Mammary epithelial cell (primary cell): ENCODE data around the gene TMEM108.

Experiments used
- EZH2 ChIP-seq: IDR thresholded peaks from 2 replicates; pipeline ENCODE4 v1.6.1; 2012; ENCODE audit warnings: low read length, inconsistent platforms, borderline replicate concordance
- TF ChIP-seq, protein P1 (sequence below), 2 donors: IDR thresholded peaks in 1 of 2; conservative IDR thresholded peaks in 1 of 2; 2 replicates each; pipeline ENCODE4 v1.5.1; 2011 to 2012; ENCODE audit warnings: inconsistent platforms in 2 of 2, low read length in 2 of 2, mild to moderate bottlenecking in 2 of 2, control low read depth in 1 of 2, low read depth in 1 of 2; ENCODE audit not compliant: insufficient read depth in 1 of 2; ENCODE audit errors: extremely low read depth in 1 of 2

DNA sequence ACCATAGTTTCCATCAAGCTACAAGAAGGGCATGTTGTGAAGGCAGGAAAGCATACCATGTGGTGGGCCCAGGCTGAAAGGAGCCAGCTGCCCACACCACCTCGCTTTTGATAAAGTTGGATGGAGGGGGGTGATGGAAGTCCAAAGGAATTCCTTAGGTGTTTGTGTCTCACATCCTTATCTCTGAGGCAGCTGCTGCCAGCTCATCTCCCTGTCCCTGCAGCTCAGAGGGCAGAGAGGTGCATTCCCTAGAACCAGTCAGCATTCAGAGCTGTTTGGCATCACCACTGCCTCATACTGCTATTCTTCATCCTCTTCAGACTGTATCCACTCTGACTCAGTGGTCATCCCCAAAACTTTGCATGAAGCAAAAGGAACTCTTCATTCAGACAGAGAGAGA is 220.2 kb downstream of the TMEM108 start:
- TF ChIP-seq, protein P1, sequence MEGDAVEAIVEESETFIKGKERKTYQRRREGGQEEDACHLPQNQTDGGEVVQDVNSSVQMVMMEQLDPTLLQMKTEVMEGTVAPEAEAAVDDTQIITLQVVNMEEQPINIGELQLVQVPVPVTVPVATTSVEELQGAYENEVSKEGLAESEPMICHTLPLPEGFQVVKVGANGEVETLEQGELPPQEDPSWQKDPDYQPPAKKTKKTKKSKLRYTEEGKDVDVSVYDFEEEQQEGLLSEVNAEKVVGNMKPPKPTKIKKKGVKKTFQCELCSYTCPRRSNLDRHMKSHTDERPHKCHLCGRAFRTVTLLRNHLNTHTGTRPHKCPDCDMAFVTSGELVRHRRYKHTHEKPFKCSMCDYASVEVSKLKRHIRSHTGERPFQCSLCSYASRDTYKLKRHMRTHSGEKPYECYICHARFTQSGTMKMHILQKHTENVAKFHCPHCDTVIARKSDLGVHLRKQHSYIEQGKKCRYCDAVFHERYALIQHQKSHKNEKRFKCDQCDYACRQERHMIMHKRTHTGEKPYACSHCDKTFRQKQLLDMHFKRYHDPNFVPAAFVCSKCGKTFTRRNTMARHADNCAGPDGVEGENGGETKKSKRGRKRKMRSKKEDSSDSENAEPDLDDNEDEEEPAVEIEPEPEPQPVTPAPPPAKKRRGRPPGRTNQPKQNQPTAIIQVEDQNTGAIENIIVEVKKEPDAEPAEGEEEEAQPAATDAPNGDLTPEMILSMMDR (conservative IDR thresholded peaks at IDR 0.05 in 1 of 2, IDR thresholded peaks at IDR 0.05 in 1 of 2; ENCODE audit: extremely low read depth in 1 of 2, insufficient read depth in 1 of 2, low read depth in 1 of 2, low read length in 2 of 2) = no peak
- TF ChIP-seq EZH2 = no peak
